GM21447 (cell line): ENCODE measurements around the gene PHLDB1.
A peak's percentile ranks its signal among the peaks of the same experiment; 100 is the strongest.
"Not testable (repeated sequence)": the region's sequence is repeated elsewhere in the genome, so short reads cannot be mapped to it uniquely, and the experiment has no call there.

Source experiments
- ATAC-seq: cut with Tn5 transposase; IDR thresholded peaks from one replicate; pipeline ENCODE4 v1.9.1; 2021; ENCODE audit not compliant: unreplicated experiment

The PHLDB1 gene

GRCh38 chr11:118607401-118608359 is at the start of gene PHLDB1:
Gene PHLDB1, plus strand, starts transcription at chr11:118607615. Its CDS starts 6,222 bp downstream, at chr11:118613837.
- ATAC-seq: no peak

DNA sequence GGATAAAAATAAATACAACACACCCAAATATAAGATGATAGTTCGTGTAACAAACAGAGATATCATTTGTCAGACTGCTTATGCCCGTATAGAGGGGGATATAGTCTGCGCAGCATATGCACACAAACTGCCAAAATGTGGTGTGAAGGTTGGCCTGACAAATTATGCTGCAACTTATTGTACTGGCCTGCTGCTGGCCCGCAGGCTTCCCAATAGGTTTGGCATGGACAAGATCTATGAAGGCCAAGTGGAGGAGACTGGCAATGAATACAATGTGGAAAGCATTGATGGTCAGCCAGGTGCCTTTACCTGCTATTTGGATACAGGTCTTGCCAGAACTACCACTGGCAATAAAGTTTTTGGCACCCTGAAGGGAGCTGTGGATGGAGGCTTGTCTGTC is 46.6 kb upstream of the PHLDB1 start:
- ATAC-seq: no peak

DNA sequence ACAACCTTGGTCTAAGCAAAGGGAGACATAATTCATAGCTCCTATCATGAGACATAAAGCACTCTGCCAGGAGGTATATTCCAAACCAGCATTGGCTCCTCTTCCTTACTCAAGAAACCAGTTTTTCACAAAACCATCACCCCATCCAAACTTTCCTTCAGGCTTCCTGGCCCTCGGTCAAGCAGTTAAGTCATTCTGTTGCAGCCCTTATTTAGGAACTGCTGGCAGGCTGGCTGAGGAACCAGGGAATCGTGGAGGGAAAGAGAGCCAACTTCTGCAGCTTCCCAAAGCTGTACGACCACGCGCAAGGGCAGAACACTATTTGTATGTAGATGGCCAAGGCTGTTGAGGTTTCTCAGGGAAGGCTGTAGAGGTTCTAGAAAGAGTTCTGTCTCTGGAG is 42.4 kb upstream of the PHLDB1 start:
- no peak for ATAC-seq

GRCh38 chr11:118569670-118570069 is 37.7 kb upstream of the PHLDB1 start:
- no peak for ATAC-seq

GRCh38 chr11:118570787-118571186 is 36.6 kb upstream of the PHLDB1 start:
- ATAC-seq: no peak

DNA sequence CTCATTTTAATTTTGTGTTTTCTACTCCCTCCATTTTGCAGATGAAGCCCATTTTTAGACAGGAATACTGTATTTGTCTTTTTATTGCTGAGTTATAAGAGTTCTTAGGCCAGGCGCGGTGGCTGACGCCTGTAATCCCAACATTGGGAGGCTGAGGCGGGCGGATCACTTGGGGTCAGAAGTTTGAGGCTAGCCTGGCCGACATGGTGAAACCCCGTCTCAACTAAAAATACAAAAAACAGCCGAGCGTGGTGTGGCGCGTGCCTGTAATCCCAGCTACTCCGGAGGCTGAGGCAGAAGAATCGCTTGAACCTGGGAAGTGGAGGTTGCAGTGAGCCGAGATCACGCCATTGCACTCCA is 35.7 kb upstream of the PHLDB1 start:
- peak; percentile 15 for ATAC-seq

- peak; percentile 66 for ATAC-seq
Measured at GRCh38 chr11:118572061-118572980, 35.1 kb upstream of the PHLDB1 start, which contains the start of gene ARCN1. Gene ARCN1, plus strand, starts transcription at chr11:118572409. Its CDS starts 139 bp downstream, at chr11:118572548.

DNA sequence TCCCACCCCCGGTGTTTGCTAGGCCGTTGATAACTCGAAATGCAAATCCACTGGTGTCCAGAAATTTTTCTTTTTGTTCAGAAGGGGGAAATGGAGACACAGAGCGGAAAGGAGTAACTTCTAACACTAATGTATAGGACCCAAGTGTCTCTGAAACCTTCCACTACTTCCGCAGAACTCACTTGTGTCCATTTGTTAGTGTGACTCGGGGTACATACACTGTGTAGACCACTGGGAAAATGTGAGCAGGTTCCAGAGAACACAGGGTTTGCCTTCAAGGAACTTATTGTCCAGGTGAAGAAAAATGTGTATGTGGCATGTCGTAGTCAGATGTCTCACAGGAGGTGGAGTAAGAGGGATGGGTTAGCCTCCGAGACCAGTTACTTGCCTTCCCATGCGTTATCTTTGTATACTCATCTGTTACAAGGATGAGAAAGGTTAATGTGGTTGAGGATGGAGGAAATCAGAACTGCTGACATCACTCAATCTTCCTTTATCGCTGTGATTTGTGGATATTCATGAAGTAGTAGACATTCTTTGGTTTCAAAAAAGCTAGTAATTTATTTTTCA is 34.3 kb upstream of the PHLDB1 start:
- peak; percentile 34 for ATAC-seq

DNA sequence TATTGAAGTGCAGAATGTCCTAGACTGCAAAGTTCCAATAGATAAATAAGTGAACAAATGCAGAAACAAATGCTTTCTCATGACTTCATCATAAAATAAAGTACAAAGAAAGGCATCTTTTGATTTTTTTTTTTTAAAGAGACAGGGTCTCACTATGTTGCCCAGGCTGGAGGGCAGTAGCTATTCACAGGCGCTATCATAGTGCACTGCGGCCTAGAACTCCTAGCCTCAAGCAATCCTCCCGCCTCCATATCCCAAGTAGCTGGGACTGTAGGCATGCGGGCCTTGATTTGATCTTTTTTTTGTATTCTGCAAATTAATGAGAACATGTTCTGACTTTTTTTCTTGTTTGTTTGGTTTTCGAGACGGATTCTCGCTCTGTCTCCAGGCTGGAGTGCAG is 32.8 kb upstream of the PHLDB1 start:
- ATAC-seq: no peak

GRCh38 chr11:118577995-118578394 is 29.4 kb upstream of the PHLDB1 start:
- not testable (repeated sequence) for ATAC-seq

DNA sequence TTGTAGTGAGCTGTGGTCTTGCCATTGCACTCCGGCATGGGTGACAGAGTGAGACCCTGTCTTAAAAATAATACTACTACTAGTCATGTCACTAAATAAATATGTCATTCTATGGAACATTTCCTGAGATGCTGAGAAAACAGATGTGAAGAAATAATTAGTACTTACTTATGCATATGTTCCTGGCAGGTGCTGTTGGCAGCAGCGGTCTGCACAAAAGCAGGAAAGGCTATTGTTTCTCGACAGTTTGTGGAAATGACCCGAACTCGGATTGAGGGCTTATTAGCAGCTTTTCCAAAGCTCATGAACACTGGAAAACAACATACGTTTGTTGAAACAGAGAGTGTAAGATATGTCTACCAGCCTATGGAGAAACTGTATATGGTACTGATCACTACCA is 26.4 kb upstream of the PHLDB1 start:
- ATAC-seq: no peak

- no peak for ATAC-seq
Measured at GRCh38 chr11:118587952-118588351, 19.5 kb upstream of the PHLDB1 start.

GRCh38 chr11:118592616-118593367 is 14.6 kb upstream of the PHLDB1 start:
- ATAC-seq: no peak

DNA sequence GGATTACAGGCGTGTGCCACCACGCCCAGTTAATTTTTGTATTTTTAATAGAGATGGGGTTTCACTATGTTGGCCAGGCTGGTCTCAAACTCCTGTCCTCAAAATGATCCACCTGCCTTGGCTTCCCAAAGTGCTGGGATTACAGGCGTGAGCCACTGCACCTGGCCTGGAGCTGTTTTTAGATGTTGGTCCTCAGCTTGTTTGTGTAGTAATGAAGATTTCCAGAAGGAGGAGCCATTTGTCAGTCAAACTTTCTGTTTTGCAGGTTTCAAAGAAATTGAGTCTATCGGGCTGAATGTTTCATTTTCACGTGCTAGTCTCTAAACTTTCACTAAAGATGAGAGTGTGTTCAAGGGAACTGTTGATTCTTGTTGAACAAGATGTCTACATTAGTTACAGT is 12.4 kb upstream of the PHLDB1 start:
- not testable (repeated sequence) for ATAC-seq

- no peak for ATAC-seq
Measured at GRCh38 chr11:118596224-118597146, 10.9 kb upstream of the PHLDB1 start.

- ATAC-seq: no peak
Measured at GRCh38 chr11:118597556-118597955, 9.9 kb upstream of the PHLDB1 start.

- ATAC-seq: no peak
Measured at GRCh38 chr11:118602331-118602730, 5.1 kb upstream of the PHLDB1 start.

DNA sequence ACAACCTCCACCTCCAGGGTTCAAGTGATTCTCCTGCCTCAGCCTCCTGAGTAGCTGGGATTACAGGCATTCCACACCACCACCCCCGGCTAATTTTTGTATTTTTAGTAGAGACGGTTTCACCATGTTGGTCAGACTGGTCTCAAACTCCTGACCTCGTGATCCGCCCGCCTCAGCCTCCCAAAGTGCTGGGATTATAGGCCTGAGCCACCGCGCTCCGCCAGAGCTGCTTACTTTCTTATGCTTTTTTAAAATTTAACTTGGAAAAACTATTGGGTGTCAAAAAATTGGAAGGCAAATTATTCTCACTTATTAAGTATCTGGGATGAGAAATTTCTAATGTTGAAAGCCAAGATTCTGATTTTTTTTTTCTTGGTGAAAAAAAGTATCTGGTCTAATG is 3.7 kb upstream of the PHLDB1 start:
- not testable (repeated sequence) for ATAC-seq

GRCh38 chr11:118604566-118604965 is 2.8 kb upstream of the PHLDB1 start:
- ATAC-seq: no peak
